ENCODE data around the gene ZBTB12. TPM values are rescaled to one million over a fixed set of nuclear protein-coding genes. Genes with fewer than 3 reads are reported as not detected.

Gene ZBTB12
- total and polyA plus RNA-seq, 2 of the 4 experiments (the other 2 are of a cell fraction), result 2.0 to 8.5 TPM

DNA sequence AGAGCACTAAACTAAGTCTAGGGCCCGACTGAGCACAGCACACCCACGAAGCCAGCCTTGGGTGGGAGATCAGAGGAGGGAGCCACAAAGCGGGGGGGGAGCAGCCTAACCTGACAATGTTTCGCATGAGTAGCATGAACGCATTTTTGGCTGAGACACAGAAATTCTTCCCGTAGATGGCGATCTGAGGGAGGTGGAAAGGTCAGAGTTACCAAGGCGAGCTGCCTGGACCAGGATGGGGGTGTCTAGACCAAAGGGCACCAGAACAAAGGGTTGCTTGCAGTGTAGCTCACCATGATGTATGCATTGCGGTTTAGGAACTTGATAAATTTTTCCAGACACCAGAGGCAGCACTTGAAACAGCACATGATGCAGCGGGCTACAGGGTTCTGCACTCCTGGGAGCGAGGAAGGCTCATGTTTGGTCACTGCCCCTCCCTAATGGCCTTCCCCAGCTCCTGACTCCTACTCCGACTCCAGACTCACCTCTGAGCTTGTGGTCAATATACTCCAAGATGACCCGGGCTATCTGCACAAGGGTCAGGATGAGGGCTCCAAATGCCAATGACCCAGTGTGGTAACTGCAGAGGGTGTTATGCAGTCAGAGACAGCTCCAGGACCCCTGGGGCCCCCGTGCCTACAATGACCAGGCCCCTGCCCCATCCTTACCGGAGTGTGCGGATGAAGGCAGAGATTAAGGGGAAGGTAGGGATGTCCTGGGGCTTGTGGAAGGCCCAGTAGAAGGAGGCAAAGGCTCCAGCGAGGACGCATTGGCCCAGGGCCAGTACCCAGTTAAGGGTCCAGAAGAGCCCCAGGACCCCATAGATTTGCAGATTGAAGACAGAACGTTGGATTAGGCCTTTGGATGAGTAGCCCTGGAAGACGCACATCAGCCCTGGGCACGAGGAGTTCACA, 36.4 kb downstream of the ZBTB12 start:
- DNase-seq, result no peak
- dilution Hi-C loops (cut with HindIII; ENCODE audit: low sequenced_read_pairs, unreplicated experiment) (no loop called here), intact Hi-C loops (cut with micrococcal nuclease) (no loop called here), in situ Hi-C loops (cut with MboI; ENCODE audit: low sequenced_read_pairs) (no loop called here)
- H4K91ac ChIP-seq (ENCODE audit: insufficient read depth, low read depth, low read length), result no peak overlapping the region
- H2BK20ac ChIP-seq (ENCODE audit: low read depth, low read length), result no peak overlapping the region
- H3K9me1 ChIP-seq (ENCODE audit: insufficient read depth, low read length), result peaks cover 2% of the 10 kb centered on the region; the same call in 1 of the 2 replicates
- H2AK9ac ChIP-seq (replicated peaks; ENCODE audit: low read depth, low read length, poor library complexity), result peak overlapping the region; percentile 44
- H3K18ac ChIP-seq (ENCODE audit: low read depth, low read length), result no peak overlapping the region
- H3K4me3 ChIP-seq (ENCODE audit: insufficient read depth, low read depth, low read length), result no peak overlapping the region
- H2AK5ac ChIP-seq (ENCODE audit: low read depth, low read length), result no peak overlapping the region
- H3K79me1 ChIP-seq (ENCODE audit: low read depth in 1 of 2, low read length in 2 of 2), result peaks cover 7 to 20% of the 10 kb centered on the region in 2 experiments; a peak in 2 of 4 replicates
- 76% methylated on average over 13 of the region's 21 CpGs; no CpG with 5 or more reads in 1 of the 2 experiments for WGBS, 2 experiments (ENCODE audit: extremely low coverage in 2 of 2, insufficient read length in 1 of 2)
- no peaks in the 10 kb centered on the region for H4K20me1 ChIP-seq (ENCODE audit: insufficient read depth, low read length)
- H3K9ac ChIP-seq (ENCODE audit: low read depth, low read length), result no peak overlapping the region
- no peak for ATAC-seq (ENCODE audit: low read depth)
- no peak overlapping the region for H3K56ac ChIP-seq (ENCODE audit: extremely low read depth, insufficient read depth, low read length)
- no peaks in the 10 kb centered on the region for H3K27me3 ChIP-seq (ENCODE audit: control insufficient read depth, insufficient read depth, low read length)
- no peaks in the 10 kb centered on the region for H3K9me3 ChIP-seq (ENCODE audit: control insufficient read depth, insufficient read depth, low read length)
- no peak overlapping the region for H3K4ac ChIP-seq (ENCODE audit: low read depth, low read length)
- H4K5ac ChIP-seq (ENCODE audit: low read depth, low read length), result no peak overlapping the region
- peaks cover 4% of the 10 kb centered on the region; the same call in 1 of the 2 replicates for H3K36me3 ChIP-seq (ENCODE audit: control insufficient read depth, insufficient read depth, low read length)
- ChIA-PET POLR2A (ENCODE audit: unreplicated experiment) (no interaction called here), CTCF (no interaction called here)
- no peak overlapping the region for H4K8ac ChIP-seq (ENCODE audit: low read depth in 2 of 2, low read length in 2 of 2)
- no peak overlapping the region for H2BK15ac ChIP-seq (ENCODE audit: low read depth, low read length)
- no peak overlapping the region for H2BK120ac ChIP-seq (ENCODE audit: low read depth, low read length)
- H3K27ac ChIP-seq (ENCODE audit: insufficient read depth, low read length), result no peak overlapping the region
- no peak overlapping the region for H3K14ac ChIP-seq (replicated peaks; ENCODE audit: low read depth, low read length)
- no peak overlapping the region for H2BK5ac ChIP-seq (ENCODE audit: low read depth, low read length, poor library complexity, severe bottlenecking)
- H3K4me1 ChIP-seq (ENCODE audit: control insufficient read depth, insufficient read depth, low read length), result peaks cover 4% of the 10 kb centered on the region
- no peak overlapping the region for H3K23ac ChIP-seq (ENCODE audit: low read depth, low read length)
- no TSS peak for BruUV-seq (replicated peaks)
- TF ChIP-seq NFE2L2 (IDR thresholded peaks at IDR 0.05; ENCODE audit: low read depth, low read length) (no peak), BHLHE40 (IDR thresholded peaks at IDR 0.05; ENCODE audit: low read depth, low read length) (no peak), RCOR1 (IDR thresholded peaks at IDR 0.05; ENCODE audit: insufficient replicate concordance, low read length) (no peak), MAFK (IDR thresholded peaks at IDR 0.05; ENCODE audit: low read depth, low read length) (no peak), SMC3 (IDR thresholded peaks at IDR 0.05; ENCODE audit: low read depth, low read length) (no peak), MAZ (IDR thresholded peaks at IDR 0.05; ENCODE audit: borderline replicate concordance, low read depth, low read length) (no peak), RAD21 (IDR thresholded peaks at IDR 0.05; ENCODE audit: low read length) (no peak), CEBPB (IDR thresholded peaks at IDR 0.05; ENCODE audit: low read depth, low read length) (no peak), CHD1 (IDR thresholded peaks at IDR 0.05; ENCODE audit: low read depth, low read length) (no peak)
- TF ChIP-seq, protein P1, sequence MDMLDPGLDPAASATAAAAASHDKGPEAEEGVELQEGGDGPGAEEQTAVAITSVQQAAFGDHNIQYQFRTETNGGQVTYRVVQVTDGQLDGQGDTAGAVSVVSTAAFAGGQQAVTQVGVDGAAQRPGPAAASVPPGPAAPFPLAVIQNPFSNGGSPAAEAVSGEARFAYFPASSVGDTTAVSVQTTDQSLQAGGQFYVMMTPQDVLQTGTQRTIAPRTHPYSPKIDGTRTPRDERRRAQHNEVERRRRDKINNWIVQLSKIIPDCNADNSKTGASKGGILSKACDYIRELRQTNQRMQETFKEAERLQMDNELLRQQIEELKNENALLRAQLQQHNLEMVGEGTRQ (IDR thresholded peaks at IDR 0.05; ENCODE audit: low read depth, low read length), result no peak
- TF ChIP-seq, protein P2, sequence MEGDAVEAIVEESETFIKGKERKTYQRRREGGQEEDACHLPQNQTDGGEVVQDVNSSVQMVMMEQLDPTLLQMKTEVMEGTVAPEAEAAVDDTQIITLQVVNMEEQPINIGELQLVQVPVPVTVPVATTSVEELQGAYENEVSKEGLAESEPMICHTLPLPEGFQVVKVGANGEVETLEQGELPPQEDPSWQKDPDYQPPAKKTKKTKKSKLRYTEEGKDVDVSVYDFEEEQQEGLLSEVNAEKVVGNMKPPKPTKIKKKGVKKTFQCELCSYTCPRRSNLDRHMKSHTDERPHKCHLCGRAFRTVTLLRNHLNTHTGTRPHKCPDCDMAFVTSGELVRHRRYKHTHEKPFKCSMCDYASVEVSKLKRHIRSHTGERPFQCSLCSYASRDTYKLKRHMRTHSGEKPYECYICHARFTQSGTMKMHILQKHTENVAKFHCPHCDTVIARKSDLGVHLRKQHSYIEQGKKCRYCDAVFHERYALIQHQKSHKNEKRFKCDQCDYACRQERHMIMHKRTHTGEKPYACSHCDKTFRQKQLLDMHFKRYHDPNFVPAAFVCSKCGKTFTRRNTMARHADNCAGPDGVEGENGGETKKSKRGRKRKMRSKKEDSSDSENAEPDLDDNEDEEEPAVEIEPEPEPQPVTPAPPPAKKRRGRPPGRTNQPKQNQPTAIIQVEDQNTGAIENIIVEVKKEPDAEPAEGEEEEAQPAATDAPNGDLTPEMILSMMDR (conservative IDR thresholded peaks at IDR 0.05; ENCODE audit: low read depth, low read length), result no peak
- H2AFZ ChIP-seq (replicated peaks; ENCODE audit: low read length, poor library complexity), result peak overlapping the region; percentile 34
- no peak overlapping the region for H3K4me2 ChIP-seq (ENCODE audit: low read depth, low read length)

Measured in IMR-90 (cell line).